ENCODE data around the gene WNT7B. TPM values are rescaled to one million over a fixed set of nuclear protein-coding genes. Genes with fewer than 3 reads are reported as not detected.

WNT7B gene
- total and polyA plus RNA-seq, 3 donors from 2014 or later, result 0.65 to 1.9 (median 1.3) TPM

- intact Hi-C loops (cut with DNase I; ENCODE audit: low total_unique reads), result no loop called here
- WGBS, 2 donors, result 73 to 91% methylated on average over 9 of the region's 9 CpGs
- Histone ChIP-seq H3K4me3 (no peak overlapping the region), H3K36me3 (ENCODE audit: low read depth, missing control alignments) (no peaks in the 10 kb centered on the region), H3K27ac (no peak overlapping the region), H3K27me3 (no peaks in the 10 kb centered on the region), H3K4me1 (no peaks in the 10 kb centered on the region), H3K9me3 (no peaks in the 10 kb centered on the region)
- TF ChIP-seq CTCF (IDR thresholded peaks at IDR 0.05) (no peak), POLR2A (IDR thresholded peaks at IDR 0.05) (no peak)
- no peak for DNase-seq
Observed at GRCh38 chr22:45893516-45893915, 83.4 kb downstream of the WNT7B start.

- Histone ChIP-seq H3K36me3 (ENCODE audit: low read depth, missing control alignments) (no peaks in the 10 kb centered on the region), H3K27me3 (no peaks in the 10 kb centered on the region), H3K4me3 (no peak overlapping the region), H3K9me3 (no peaks in the 10 kb centered on the region), H3K27ac (no peak overlapping the region), H3K4me1 (no peaks in the 10 kb centered on the region)
- no peak for DNase-seq
- intact Hi-C loops (cut with DNase I; ENCODE audit: low total_unique reads), result no loop called here
- 84 to 93% methylated on average over 6 to 16 of the region's 16 CpGs for WGBS, 2 donors
- TF ChIP-seq POLR2A (IDR thresholded peaks at IDR 0.05) (no peak), CTCF (IDR thresholded peaks at IDR 0.05) (no peak)
Observed at GRCh38 chr22:45892681-45893461, 84.1 kb downstream of the WNT7B start.

DNA sequence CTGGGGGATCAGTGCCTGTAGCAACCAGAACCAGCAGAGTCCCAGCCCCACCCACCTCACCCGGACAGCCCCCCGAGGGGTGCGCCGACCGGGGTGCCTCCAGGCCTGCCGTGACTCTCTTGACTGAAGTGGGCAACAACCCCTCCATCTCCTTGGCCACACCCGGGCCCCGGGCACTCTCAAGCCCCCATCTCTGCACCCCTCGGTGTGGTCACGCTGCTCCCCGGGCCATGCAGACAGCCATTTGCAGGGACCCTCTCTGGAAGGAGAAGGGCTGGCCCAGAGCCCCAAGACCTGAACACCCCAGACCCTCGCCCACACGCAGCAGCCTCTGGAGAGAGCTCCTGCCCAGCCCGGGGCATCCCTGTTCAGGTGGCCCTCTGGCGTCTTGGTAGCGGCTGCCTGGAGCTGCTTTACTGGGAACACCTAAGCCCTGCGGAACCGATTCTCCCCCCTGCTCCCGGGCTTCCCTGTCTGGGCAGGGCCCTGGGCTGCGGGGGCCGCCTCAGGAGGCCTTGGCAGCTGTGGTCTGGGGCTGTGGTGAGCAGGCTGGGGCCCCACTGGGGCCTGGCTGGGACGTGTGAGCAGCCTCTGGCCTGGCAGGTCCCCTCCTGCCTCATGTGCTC lies 84.9 kb downstream of the WNT7B start:
- no peak for TF ChIP-seq POLR2A (IDR thresholded peaks at IDR 0.05)
- TF ChIP-seq CTCF (IDR thresholded peaks at IDR 0.05), result no peak
- no peak overlapping the region for H3K4me3 ChIP-seq
- H3K27me3 ChIP-seq, result no peaks in the 10 kb centered on the region
- no peaks in the 10 kb centered on the region for H3K9me3 ChIP-seq
- 68 to 79% methylated on average over 5 to 22 of the region's 22 CpGs for WGBS, 2 donors
- no peaks in the 10 kb centered on the region for H3K4me1 ChIP-seq
- no peak for DNase-seq
- H3K27ac ChIP-seq, result no peak overlapping the region
- intact Hi-C loops (cut with DNase I; ENCODE audit: low total_unique reads), result no loop called here
- H3K36me3 ChIP-seq (ENCODE audit: low read depth, missing control alignments), result no peaks in the 10 kb centered on the region

DNA sequence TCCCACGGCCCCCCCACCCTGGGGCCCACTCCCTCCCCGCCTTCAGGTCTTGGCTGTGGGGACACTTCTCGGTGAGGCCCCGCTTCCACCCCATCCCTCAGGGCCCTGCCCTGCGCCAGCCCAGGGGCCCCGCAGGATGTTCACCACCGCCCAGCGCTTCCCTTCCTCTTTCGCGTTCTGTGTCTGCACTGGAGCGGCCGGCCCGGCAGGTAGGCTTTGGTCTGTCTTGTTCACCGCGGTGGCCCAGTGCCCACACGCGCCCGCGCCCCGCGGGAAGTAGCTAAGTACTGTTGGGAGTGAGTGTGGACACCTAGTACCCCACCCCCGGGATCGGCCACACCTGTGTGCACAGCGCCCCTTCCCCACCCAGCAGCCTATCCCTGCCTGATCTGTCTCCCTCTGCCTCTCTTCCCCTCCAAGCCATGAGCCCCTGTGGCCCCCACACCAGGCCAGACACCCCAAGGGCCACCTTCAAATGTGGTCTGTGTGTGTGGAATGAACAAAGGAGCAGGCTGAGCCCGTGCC lies 85.4 kb downstream of the WNT7B start:
- intact Hi-C loops (cut with DNase I; ENCODE audit: low total_unique reads), result no loop called here
- TF ChIP-seq CTCF (IDR thresholded peaks at IDR 0.05), result no peak
- TF ChIP-seq POLR2A (IDR thresholded peaks at IDR 0.05), result no peak
- WGBS, 2 donors, result 60 to 72% methylated on average over 22 to 25 of the region's 25 CpGs
- Histone ChIP-seq H3K27me3 (no peaks in the 10 kb centered on the region), H3K9me3 (no peaks in the 10 kb centered on the region), H3K36me3 (ENCODE audit: low read depth, missing control alignments) (no peaks in the 10 kb centered on the region), H3K4me1 (no peaks in the 10 kb centered on the region), H3K4me3 (no peak overlapping the region), H3K27ac (no peak overlapping the region)
- no peak for DNase-seq

Data from testis (tissue), 3 donors.